IMR-90 (cell line): Measurements from ENCODE around the gene GABRA4. TPM values are rescaled to one million over a fixed set of nuclear protein-coding genes. Genes with fewer than 3 reads are reported as not detected.

Experiments used
- ATAC-seq: fragments of 200-7000 bp; cut with Tn5 transposase; 2 replicates; pipeline ENCODE4 v1.9.1; 2020; ENCODE audit warnings: low read depth, mild to moderate bottlenecking, moderate library complexity
- BruUV-seq: library from RNA; stranded (reverse); fragments of 400-500 nt; replicated peaks from 2 replicates; lab custom pipeline; 2021; lab: Mats Ljungman, UMichigan
- CTCF ChIA-PET: fragments of 300-600 bp; formaldehyde crosslinking; extraction: SDS; loops from one replicate; lab custom pipeline; 2021; ENCODE audit warnings: antibody characterized with exemption; lab: Yijun Ruan, JAX
- POLR2A ChIA-PET: fragments of 300-600 bp; sonication (Branson Sonifier 250); formaldehyde crosslinking; loops from one replicate; lab custom pipeline; 2022; ENCODE audit warnings: antibody characterized with exemption; ENCODE audit not compliant: unreplicated experiment; lab: Charles Lee
- DNase-seq: peaks from one replicate; pipeline ENCODE4 v3.0.0; 2013
- H2AFZ ChIP-seq: replicated peaks from 2 replicates; pipeline ENCODE3; 2013; ENCODE audit warnings: low read length, mild to moderate bottlenecking; ENCODE audit not compliant: poor library complexity
- H2AK5ac ChIP-seq: 2 replicates; pipeline ENCODE4 v1.6.1; 2013; ENCODE audit warnings: low read depth, low read length, inconsistent platforms
- H2AK9ac ChIP-seq: replicated peaks from 2 replicates; pipeline ENCODE3; 2013; ENCODE audit warnings: mild to moderate bottlenecking, low read depth, low read length, moderate library complexity; ENCODE audit not compliant: poor library complexity
- H2BK120ac ChIP-seq: 2 replicates; pipeline ENCODE4 v1.6.1; 2013; ENCODE audit warnings: low read depth, low read length, inconsistent platforms
- H2BK15ac ChIP-seq: 3 replicates; pipeline ENCODE4 v1.6.1; 2013; ENCODE audit warnings: low read depth, low read length, inconsistent platforms
- H2BK20ac ChIP-seq: 2 replicates; pipeline ENCODE4 v1.6.1; 2013; ENCODE audit warnings: low read depth, mild to moderate bottlenecking, inconsistent platforms, low read length, moderate library complexity
- H2BK5ac ChIP-seq: 2 replicates; pipeline ENCODE4 v1.6.1; 2013; ENCODE audit warnings: mild to moderate bottlenecking, low read depth, low read length, inconsistent platforms; ENCODE audit not compliant: poor library complexity, severe bottlenecking
- H3K14ac ChIP-seq: replicated peaks from 2 replicates; pipeline ENCODE4 v1.6.1; 2013; ENCODE audit warnings: low read depth, low read length, inconsistent platforms
- H3K18ac ChIP-seq: 2 replicates; pipeline ENCODE4 v1.6.1; 2013; ENCODE audit warnings: low read depth, low read length, control low read depth
- H3K23ac ChIP-seq: 2 replicates; pipeline ENCODE4 v1.6.1; 2013; ENCODE audit warnings: low read depth, low read length, inconsistent platforms
- H3K27ac ChIP-seq: 2 replicates; pipeline ENCODE4 v1.5.1; 2013; ENCODE audit warnings: mild to moderate bottlenecking, control low read depth, low read length; ENCODE audit not compliant: insufficient read depth
- H3K27me3 ChIP-seq: 2 replicates; pipeline ENCODE4 v1.6.1; 2013; ENCODE audit warnings: low read length; ENCODE audit not compliant: control insufficient read depth, insufficient read depth
- H3K36me3 ChIP-seq: 2 replicates; pipeline ENCODE4 v1.6.1; 2013; ENCODE audit warnings: low read length, mixed read lengths; ENCODE audit not compliant: control insufficient read depth, insufficient read depth
- H3K4ac ChIP-seq: 2 replicates; pipeline ENCODE4 v1.6.1; 2013; ENCODE audit warnings: low read depth, low read length, inconsistent platforms
- H3K4me1 ChIP-seq: 2 replicates; pipeline ENCODE4 v1.6.1; 2013; ENCODE audit warnings: low read length, mixed read lengths; ENCODE audit not compliant: control insufficient read depth, insufficient read depth
- H3K4me2 ChIP-seq: 2 replicates; pipeline ENCODE4 v1.6.1; 2013; ENCODE audit warnings: low read depth, mild to moderate bottlenecking, control low read depth, low read length, moderate library complexity
- H3K4me3 ChIP-seq: 2 replicates; pipeline ENCODE4 v1.5.1; 2013; ENCODE audit warnings: low read depth, mild to moderate bottlenecking, control low read depth, low read length, moderate library complexity; ENCODE audit not compliant: insufficient read depth
- H3K56ac ChIP-seq: 2 replicates; pipeline ENCODE4 v1.6.1; 2013; ENCODE audit warnings: low read length, inconsistent platforms; ENCODE audit not compliant: insufficient read depth; ENCODE audit errors: extremely low read depth
- H3K79me1 ChIP-seq, 2 experiments: 2 replicates each; pipeline ENCODE4 v1.6.1; 2013; ENCODE audit warnings: low read length in 2 of 2, inconsistent platforms in 1 of 2, low read depth in 1 of 2
- H3K9ac ChIP-seq: 2 replicates; pipeline ENCODE4 v1.6.1; 2013; ENCODE audit warnings: low read depth, low read length, control low read depth
- H3K9me1 ChIP-seq: 2 replicates; pipeline ENCODE4 v1.6.1; 2013; ENCODE audit warnings: low read length, inconsistent platforms; ENCODE audit not compliant: insufficient read depth
- H3K9me3 ChIP-seq: 2 replicates; pipeline ENCODE4 v1.6.1; 2013; ENCODE audit warnings: low read length; ENCODE audit not compliant: control insufficient read depth, insufficient read depth
- H4K20me1 ChIP-seq: 2 replicates; pipeline ENCODE4 v1.6.1; 2013; ENCODE audit warnings: low read length, inconsistent platforms; ENCODE audit not compliant: insufficient read depth
- H4K5ac ChIP-seq: 2 replicates; pipeline ENCODE4 v1.6.1; 2013; ENCODE audit warnings: mild to moderate bottlenecking, low read depth, low read length, control low read depth
- H4K8ac ChIP-seq, 2 experiments: 2 replicates each; pipeline ENCODE4 v1.6.1; 2013; ENCODE audit warnings: low read depth in 2 of 2, low read length in 2 of 2, control low read depth in 1 of 2, inconsistent platforms in 1 of 2
- H4K91ac ChIP-seq: 2 replicates; pipeline ENCODE4 v1.6.1; 2013; ENCODE audit warnings: low read depth, low read length, inconsistent platforms; ENCODE audit not compliant: insufficient read depth
- BHLHE40 ChIP-seq: fragments of 150-350 bp; IDR thresholded peaks from 2 replicates; pipeline ENCODE4 v1.6.1; 2016; ENCODE audit warnings: mild to moderate bottlenecking, low read depth, low read length
- CEBPB ChIP-seq: IDR thresholded peaks from 2 replicates; pipeline ENCODE4 v1.6.1; 2012; ENCODE audit warnings: low read depth, low read length, improper control_type of control experiment
- CHD1 ChIP-seq: IDR thresholded peaks from 2 replicates; pipeline ENCODE4 v1.6.1; 2012; ENCODE audit warnings: low read depth, low read length, improper control_type of control experiment
- CTCF ChIP-seq: conservative IDR thresholded peaks from 2 replicates; pipeline ENCODE4 v1.5.1; 2012; ENCODE audit warnings: mild to moderate bottlenecking, low read depth, low read length, improper control_type of control experiment
- ELK1 ChIP-seq: fragments of 150-350 bp; IDR thresholded peaks from 2 replicates; pipeline ENCODE4 v1.6.1; 2016; ENCODE audit warnings: low read depth, mild to moderate bottlenecking, low read length, moderate library complexity, borderline replicate concordance
- FOS ChIP-seq: fragments of 150-350 bp; IDR thresholded peaks from 2 replicates; pipeline ENCODE4 v1.6.1; 2016; ENCODE audit warnings: low read depth, low read length
- MAFK ChIP-seq: IDR thresholded peaks from 2 replicates; pipeline ENCODE4 v1.6.1; 2012; ENCODE audit warnings: low read depth, low read length, improper control_type of control experiment
- MAZ ChIP-seq: IDR thresholded peaks from 2 replicates; pipeline ENCODE4 v1.6.1; 2012; ENCODE audit warnings: low read depth, mild to moderate bottlenecking, low read length, improper control_type of control experiment, moderate library complexity, borderline replicate concordance
- MXI1 ChIP-seq: IDR thresholded peaks from 2 replicates; pipeline ENCODE4 v1.6.1; 2012; ENCODE audit warnings: low read depth, mild to moderate bottlenecking, low read length, moderate library complexity, borderline replicate concordance
- NFE2L2 ChIP-seq: fragments of 150-350 bp; IDR thresholded peaks from 2 replicates; pipeline ENCODE4 v1.6.1; 2016; ENCODE audit warnings: low read depth, mild to moderate bottlenecking, low read length
- POLR2A ChIP-seq: IDR thresholded peaks from 2 replicates; pipeline ENCODE4 v1.6.1; 2012; ENCODE audit warnings: mild to moderate bottlenecking, low read depth, low read length
- RAD21 ChIP-seq: IDR thresholded peaks from 2 replicates; pipeline ENCODE4 v1.6.1; 2012; ENCODE audit warnings: low read length, improper control_type of control experiment
- RCOR1 ChIP-seq: IDR thresholded peaks from 2 replicates; pipeline ENCODE4 v1.6.1; 2012; ENCODE audit warnings: mild to moderate bottlenecking, low read length, improper control_type of control experiment; ENCODE audit not compliant: insufficient replicate concordance
- RFX5 ChIP-seq: IDR thresholded peaks from 2 replicates; pipeline ENCODE4 v1.8.0; 2012; ENCODE audit warnings: low read depth, mild to moderate bottlenecking, low read length, moderate library complexity
- SMC3 ChIP-seq: fragments of 150-350 bp; IDR thresholded peaks from 2 replicates; pipeline ENCODE4 v1.6.1; 2016; ENCODE audit warnings: low read depth, mild to moderate bottlenecking, antibody characterized with exemption, low read length, moderate library complexity
- USF2 ChIP-seq: fragments of 150-350 bp; IDR thresholded peaks from 2 replicates; pipeline ENCODE4 v1.6.1; 2017; ENCODE audit warnings: mild to moderate bottlenecking, antibody characterized with exemption, low read length, low read depth
- dilution Hi-C: fragments of 300-500 bp; cut with HindIII; formaldehyde crosslinking; loops from one replicate; pipeline ENCODE4 v1.14.3; 2018; ENCODE audit warnings: low sequenced_read_pairs; ENCODE audit not compliant: unreplicated experiment
- in situ Hi-C: fragments of 300-500 bp; cut with MboI; formaldehyde crosslinking; loops from 3 replicates; pipeline ENCODE4 v1.14.3; 2019; ENCODE audit warnings: low sequenced_read_pairs, inconsistent platforms, mixed read lengths
- intact Hi-C: fragments of 100-400 bp; cut with micrococcal nuclease; formaldehyde crosslinking; loops from 2 replicates; pipeline ENCODE4 v1.10.0; 2022
- polyA plus RNA-seq, 3 experiments: library from polyadenylated mRNA; depleted of rRNA; stranded (reverse); fragments of >200 nt; gene quantifications; 2 replicates each; pipeline ENCODE4 v1.2.3, GENCODE V29; 2012; ENCODE audit warnings: low replicate concordance in 1 of 3
- total RNA-seq: library from RNA; depleted of rRNA; stranded (reverse); fragments of >200 nt; gene quantifications from 2 replicates; pipeline ENCODE4 v1.2.3, GENCODE V29; 2012

GABRA4 gene
- total and polyA plus RNA-seq, 2 of the 4 experiments (the other 2 are of a cell fraction) = 1.1 to 1.8 TPM

- H2BK15ac ChIP-seq = no peak overlapping the region
- H3K79me1 ChIP-seq = no peaks in the 10 kb centered on the region
- no peak overlapping the region for H2BK20ac ChIP-seq
- in situ Hi-C loops (loop anchor here (25.0 kb wide), 1 partner anchor 637 kb away; no protein-coding TSS in a partner anchor), dilution Hi-C loops (no loop called here), intact Hi-C loops (no loop called here)
- no peaks in the 10 kb centered on the region for H4K20me1 ChIP-seq
- H2AK5ac ChIP-seq = no peak overlapping the region
- no peak overlapping the region for H2AFZ ChIP-seq
- no peak overlapping the region for H2AK9ac ChIP-seq
- no peak overlapping the region for H3K14ac ChIP-seq
- H3K4me1 ChIP-seq = peaks cover 1% of the 10 kb centered on the region; the same call in 1 of the 2 replicates
- H3K4me3 ChIP-seq = no peak overlapping the region
- H2BK5ac ChIP-seq = no peak overlapping the region
- H3K23ac ChIP-seq = no peak overlapping the region
- no peaks in the 10 kb centered on the region for H3K9me3 ChIP-seq
- H4K91ac ChIP-seq = no peak overlapping the region
- H3K4me2 ChIP-seq = no peak overlapping the region
- TF ChIP-seq ELK1 (no peak), BHLHE40 (no peak), FOS (no peak), RFX5 (no peak), RCOR1 (no peak), SMC3 (no peak), USF2 (no peak), CTCF (no peak), MAZ (no peak), POLR2A (no peak), NFE2L2 (no peak), RAD21 (no peak), CHD1 (no peak), MAFK (no peak), MXI1 (no peak), CEBPB (no peak)
- no peak overlapping the region for H2BK120ac ChIP-seq
- DNase-seq (no peak), ATAC-seq (no peak)
- H3K9ac ChIP-seq = no peak overlapping the region
- no peak overlapping the region for H3K18ac ChIP-seq
- no TSS peak for BruUV-seq
- H3K9me1 ChIP-seq = 0 out of 2 replicates have a peak, but pooled peaks cover 2% of the 10 kb centered on the region
- no peak overlapping the region for H3K4ac ChIP-seq
- no peak overlapping the region for H4K8ac ChIP-seq
- H3K27me3 ChIP-seq = no peaks in the 10 kb centered on the region
- POLR2A ChIA-PET = no interaction called here
- H3K56ac ChIP-seq = no peak overlapping the region
- no peaks in the 10 kb centered on the region for H3K36me3 ChIP-seq
- H4K5ac ChIP-seq = no peak overlapping the region
- CTCF ChIA-PET = no interaction called here
- H3K27ac ChIP-seq = no peak overlapping the region
Observed at GRCh38 chr4:46924789-46925529, 68.4 kb downstream of the GABRA4 start.
